Limb (tissue), 2 donors: ENCODE data around the gene C19orf33.

Experiments
- DNase-seq, 2 donors: peaks; one replicate each; pipeline ENCODE4 v3.0.0-alpha.2; 2016; ENCODE audit errors: extremely low spot score in 2 of 2

Gene C19orf33

DNA sequence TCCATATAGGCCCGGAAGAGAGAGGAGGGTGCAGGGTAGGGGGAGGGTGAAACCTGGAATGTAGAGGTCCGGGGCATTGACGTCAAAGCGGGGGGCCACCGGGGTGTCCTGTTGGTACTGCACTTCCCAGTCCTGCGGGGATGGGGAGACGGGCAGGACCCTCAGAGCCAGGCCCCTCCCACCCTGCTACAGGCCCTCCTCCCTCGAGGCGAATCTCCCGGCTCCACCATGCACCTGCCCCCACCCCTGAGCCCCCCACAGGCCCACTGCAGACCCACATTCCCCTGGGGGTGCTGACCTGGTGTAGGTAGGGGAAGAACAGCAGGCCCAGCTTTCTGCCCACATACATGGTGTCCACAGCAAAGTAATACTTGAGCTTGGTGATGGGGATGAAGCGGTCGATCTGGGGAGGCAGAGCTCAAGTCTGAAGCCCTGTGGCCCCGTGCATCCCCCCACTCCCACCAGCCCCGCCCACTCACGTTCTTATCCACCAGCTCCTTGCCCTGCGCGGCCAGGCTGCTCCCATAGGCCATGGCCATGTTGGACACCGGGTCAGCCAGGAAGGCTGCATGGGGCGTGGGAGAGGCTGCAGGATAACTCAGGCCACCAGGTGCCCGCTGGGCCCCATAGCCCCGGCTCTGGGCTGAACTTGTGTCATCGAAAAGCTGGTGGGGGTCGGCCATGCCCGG lies 5.0 kb downstream of the C19orf33 start:
- no peak for DNase-seq

DNA sequence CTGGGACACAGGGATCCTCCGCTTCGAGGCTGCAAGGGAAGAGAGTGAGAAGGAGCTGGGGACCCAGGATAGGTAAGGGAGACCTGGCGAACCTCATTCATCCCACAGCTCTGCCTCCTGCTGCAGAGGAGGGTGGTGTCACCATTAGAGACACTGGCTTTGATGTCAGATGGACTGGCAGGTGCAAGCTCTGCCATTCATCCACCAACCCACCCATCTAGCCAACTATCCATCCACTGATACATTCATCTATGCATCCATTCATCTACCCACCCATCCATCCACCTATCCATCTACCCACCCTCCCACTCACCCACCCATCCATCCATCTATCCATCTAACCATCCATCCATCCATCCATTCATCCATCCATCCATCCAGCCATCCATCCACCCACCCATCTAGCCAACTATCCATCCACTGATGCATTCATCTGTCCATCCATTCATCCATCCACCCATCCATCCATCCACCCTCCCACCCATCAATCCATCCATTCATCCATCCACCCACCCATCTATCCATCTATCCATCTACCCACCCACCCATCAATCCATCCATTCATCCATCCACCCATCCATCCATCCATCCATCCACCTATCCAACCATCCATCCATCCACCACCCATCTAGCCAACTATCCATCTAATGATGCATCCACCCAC lies 5.7 kb downstream of the C19orf33 start:
- DNase-seq = no peak

- DNase-seq = no peak
Observed at GRCh38 chr19:38310279-38310670, 6.2 kb downstream of the C19orf33 start.

DNA sequence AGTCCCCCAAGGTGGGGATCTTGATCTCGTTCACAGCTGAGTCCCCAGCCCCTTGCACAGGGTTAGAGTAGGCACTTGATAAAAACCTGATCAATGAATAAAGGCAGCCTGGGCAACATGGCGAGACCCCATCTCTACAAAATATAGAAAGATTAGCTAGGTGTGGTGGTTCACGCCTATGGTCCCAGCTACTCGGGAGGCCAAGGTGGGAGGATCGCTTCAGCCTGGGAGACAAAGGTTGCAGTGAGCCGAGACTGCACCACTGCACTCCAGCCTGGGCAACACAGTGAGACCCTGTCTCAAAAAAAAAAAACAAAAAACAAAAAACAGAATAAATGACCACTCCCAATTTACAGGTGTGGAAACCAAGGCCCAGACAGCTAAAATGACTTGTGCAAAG lies 6.9 kb downstream of the C19orf33 start:
- DNase-seq = no peak

DNA sequence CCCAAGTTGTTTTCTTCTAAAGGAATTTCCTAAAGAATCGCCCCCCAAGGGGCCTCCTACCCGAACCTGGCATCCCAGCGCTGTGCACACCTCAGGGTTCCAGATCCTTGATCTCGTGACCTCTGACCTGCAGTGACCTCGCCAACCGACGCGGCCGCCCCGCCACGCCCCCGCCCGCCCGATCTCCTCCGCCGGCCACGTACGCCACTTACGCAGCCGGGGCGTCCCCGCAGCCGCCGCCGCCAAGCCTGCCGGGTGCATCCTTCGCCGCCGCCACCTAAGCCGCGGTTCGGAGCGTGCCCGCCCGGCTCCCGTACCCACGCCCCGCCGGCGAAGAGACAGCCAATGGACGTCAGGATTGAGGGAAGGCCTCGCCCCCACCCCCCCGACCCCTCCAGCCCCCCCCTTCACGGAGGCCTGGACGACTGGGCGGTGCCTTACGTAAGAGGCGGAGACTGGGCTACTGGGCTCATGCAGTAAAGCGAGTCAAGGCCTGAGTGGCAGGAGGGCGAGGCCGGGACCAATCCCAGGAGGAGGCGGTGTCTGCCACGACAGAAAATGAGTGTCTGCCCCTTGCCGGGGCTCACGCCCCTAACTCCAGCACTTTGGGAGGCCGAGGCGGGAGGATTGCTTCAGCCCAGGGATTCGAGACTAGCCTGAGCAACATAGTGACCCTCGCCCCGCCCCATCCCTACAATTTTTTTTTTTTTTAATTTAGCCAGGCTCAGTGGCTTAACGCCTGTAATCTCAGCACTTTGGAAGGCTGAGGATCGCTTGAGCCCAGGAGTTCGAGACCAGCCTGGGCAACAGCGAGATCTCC lies 11.8 kb downstream of the C19orf33 start, which contains the start of gene YIF1B:
YIF1B (minus strand) TSS at position 291 of the 820 bp plus-strand sequence; CDS start at position 261, 30 bp downstream.
- peak; percentile 97 to 98 for DNase-seq

- DNase-seq = no peak
Observed at GRCh38 chr19:38316477-38317067, 12.5 kb downstream of the C19orf33 start.

DNA sequence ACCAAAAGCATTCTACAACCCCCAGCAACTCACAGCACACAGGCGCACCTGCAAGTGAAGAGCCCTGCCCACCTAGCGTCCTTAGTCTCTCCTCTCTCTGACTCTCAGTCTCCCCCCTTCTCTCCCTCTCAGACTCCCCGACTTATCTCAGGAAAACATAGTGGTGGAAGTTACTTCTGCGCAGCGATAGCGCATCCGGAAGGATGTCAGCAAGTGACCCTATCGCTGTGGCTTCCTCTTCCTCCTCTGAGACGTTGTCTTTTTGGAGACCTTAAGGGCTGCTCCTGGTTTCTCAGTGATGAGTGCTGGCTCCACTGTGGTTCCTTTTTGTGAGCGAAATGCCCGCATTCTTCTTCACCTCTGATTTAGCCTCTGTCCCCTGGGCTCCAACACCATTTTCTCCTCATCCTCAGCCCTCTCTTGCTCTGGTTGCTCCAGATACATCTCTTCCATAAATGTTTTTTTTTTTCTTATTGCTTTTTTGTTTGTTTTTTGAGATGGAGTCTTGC lies 13.1 kb downstream of the C19orf33 start:
- DNase-seq = no peak

- peak; percentile 7 to 42 for DNase-seq
Observed at GRCh38 chr19:38318660-38319059, 14.6 kb downstream of the C19orf33 start.

- DNase-seq = peak in 1 of 2 donors; percentile 62
Observed at GRCh38 chr19:38319421-38320258, 15.6 kb downstream of the C19orf33 start, which contains the start of gene KCNK6. TSS of gene KCNK6 (plus strand) at chr19:38319845. CDS start at chr19:38319951, 106 bp downstream.

DNA sequence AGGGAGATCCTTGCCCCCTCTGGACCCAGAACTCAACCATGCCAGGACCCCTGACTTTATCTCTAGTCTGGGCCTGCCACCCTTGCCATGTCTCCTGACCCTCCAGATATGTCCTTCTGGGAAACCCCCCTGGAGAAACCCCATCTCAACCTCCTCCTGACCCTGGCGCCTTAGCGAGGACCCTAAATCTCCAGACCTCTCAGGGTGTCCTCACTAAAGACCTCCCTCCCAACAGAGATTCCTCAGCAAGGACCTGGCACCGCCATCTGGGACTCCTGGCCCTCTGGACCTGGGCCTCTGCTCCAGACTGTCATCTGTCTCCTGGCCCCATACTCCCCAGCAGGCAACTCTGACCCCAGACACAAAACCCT lies 16.9 kb downstream of the C19orf33 start:
- no peak for DNase-seq

- DNase-seq = no peak
Observed at GRCh38 chr19:38321646-38322196, 17.7 kb downstream of the C19orf33 start.

- DNase-seq = no peak
Observed at GRCh38 chr19:38323291-38323690, 19.2 kb downstream of the C19orf33 start.

DNA sequence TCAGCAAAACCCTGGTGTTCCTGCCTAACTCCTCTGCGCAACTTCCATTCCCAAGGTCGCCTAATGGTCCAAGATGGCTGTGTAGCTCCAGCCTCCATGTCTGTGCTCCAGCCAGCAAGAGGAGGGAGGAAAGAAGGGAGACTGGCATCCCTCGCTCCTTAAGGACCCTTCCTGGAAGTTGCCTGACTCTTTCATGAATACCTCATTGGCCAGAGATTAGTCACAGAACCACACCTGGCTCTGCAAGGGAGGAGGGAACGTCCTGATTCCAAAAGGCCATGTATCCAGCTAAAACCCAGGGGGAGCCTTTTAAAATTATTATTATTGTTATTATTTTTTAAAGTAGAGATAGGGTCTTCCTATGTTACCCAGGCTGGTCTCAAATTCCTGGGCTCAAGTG lies 20.4 kb downstream of the C19orf33 start:
- DNase-seq = no peak

DNA sequence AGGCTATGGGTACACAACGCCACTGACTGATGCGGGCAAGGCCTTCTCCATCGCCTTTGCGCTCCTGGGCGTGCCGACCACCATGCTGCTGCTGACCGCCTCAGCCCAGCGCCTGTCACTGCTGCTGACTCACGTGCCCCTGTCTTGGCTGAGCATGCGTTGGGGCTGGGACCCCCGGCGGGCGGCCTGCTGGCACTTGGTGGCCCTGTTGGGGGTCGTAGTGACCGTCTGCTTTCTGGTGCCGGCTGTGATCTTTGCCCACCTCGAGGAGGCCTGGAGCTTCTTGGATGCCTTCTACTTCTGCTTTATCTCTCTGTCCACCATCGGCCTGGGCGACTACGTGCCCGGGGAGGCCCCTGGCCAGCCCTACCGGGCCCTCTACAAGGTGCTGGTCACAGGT lies 22.5 kb downstream of the C19orf33 start:
- no peak for DNase-seq

- DNase-seq = no peak
Observed at GRCh38 chr19:38329651-38330050, 25.6 kb downstream of the C19orf33 start.

DNA sequence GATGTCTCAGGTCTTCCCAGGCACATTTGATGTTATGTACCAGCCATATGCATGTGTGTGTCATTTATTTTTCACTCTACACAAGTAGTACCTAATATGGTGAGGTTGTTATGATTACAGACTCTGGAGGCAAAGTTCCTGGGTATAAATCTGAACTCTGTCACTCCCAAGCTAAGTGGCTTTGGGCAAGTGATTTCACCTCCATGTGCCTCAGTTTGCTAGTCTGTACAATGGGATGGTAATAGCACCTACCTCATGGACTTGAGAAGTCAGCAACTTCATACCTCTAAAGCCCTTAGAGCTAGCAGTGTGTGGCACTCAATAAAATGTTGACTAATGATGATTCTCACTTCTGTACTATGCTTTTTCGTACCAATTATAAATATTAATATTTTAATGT lies 27.7 kb downstream of the C19orf33 start:
- no peak for DNase-seq

DNA sequence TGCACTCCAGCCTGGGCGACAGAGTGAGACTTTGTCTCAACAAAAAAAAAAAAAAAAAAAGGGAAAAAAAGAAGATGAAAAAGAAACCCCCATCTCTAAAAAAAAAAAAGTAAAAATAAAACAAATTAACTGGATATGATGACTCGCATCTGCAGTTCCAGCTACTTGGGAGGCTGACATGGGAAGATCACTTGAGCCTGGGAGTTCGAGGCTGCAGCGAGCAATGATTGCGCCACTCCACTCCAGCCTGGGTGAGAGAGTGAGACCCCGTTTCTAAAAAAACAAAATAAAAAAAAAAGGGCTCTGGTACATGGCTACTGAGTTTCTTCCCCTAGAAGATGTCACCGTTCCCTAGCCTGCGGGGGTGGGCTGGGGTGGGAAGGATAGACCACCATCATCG lies 29.2 kb downstream of the C19orf33 start:
- DNase-seq = no peak

GRCh38 chr19:38335949-38336637 lies 32.0 kb downstream of the C19orf33 start:
- DNase-seq = peak; percentile 94 to 95

DNA sequence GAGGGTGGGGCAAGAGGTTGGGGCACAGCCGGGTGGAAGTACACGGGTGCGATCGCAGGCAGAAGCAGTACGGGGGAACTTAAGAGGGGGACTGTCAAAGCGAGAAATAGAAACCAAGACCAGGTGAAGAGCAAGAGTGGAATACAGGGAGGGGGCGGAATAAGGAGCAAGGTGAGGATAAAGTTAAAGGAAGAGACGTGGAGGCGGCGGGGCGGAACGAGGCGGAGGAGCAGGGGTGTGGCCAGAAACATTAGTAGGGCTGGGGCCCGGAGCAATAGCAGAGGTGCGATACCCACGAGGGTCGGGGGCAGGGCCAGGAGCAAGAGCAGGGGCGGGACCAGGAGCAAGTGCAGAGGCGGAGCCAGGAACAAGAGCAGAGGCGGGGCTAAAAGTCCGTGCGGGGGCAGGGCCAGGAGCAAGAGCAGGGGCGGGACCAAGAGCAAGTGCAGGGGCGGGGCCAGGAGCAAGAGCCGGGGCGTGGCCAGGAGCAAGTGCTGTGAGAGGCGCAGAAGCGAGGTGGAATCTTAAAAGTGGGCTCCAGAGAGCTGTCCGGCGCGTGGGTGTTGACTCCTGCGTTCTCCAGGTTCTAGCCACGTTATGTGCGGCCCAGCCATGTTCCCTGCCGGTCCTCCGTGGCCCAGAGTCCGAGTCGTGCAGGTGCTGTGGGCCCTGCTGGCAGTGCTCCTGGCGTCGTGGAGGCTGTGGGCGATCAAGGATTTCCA lies 32.7 kb downstream of the C19orf33 start:
- DNase-seq = peak; percentile 92 to 94
